EL (cell line): ENCODE data around the gene FCHO2.
"Not testable (repeated sequence)": the region's sequence is repeated elsewhere in the genome, so short reads cannot be mapped to it uniquely, and the experiment has no call there.

Experiments
- DNase-seq: peaks from one replicate; pipeline ENCODE4 v3.0.0-alpha.2; 2016

Gene FCHO2

GRCh38 chr5:72956324-72957140 is 691 bp downstream of the FCHO2 start:
- DNase-seq, result peak; percentile 67

GRCh38 chr5:72957337-72957736 is 1.5 kb downstream of the FCHO2 start:
- no peak for DNase-seq

GRCh38 chr5:72959257-72959656 is 3.4 kb downstream of the FCHO2 start:
- DNase-seq, result no peak

- DNase-seq, result not testable (repeated sequence)
These were observed 18.6 kb downstream of the FCHO2 start for GRCh38 chr5:72974481-72974880.

GRCh38 chr5:72976810-72977209 is 21.0 kb downstream of the FCHO2 start:
- DNase-seq, result not testable (repeated sequence)

- no peak for DNase-seq
These were observed 29.9 kb downstream of the FCHO2 start for GRCh38 chr5:72985719-72986118.

- peak; percentile 11 for DNase-seq
These were observed 32.9 kb downstream of the FCHO2 start for GRCh38 chr5:72988769-72989168.

GRCh38 chr5:72991394-72991793 is 35.6 kb downstream of the FCHO2 start:
- DNase-seq, result no peak

GRCh38 chr5:72994578-72994977 is 38.7 kb downstream of the FCHO2 start:
- DNase-seq, result no peak

- DNase-seq, result no peak
These were observed 40.8 kb downstream of the FCHO2 start for GRCh38 chr5:72996632-72997031.

GRCh38 chr5:72999916-73000315 is 44.1 kb downstream of the FCHO2 start:
- no peak for DNase-seq

GRCh38 chr5:73005886-73006285 is 50.0 kb downstream of the FCHO2 start:
- no peak for DNase-seq

- DNase-seq, result no peak
These were observed 51.2 kb downstream of the FCHO2 start for GRCh38 chr5:73007051-73007450.

- DNase-seq, result no peak
These were observed 53.0 kb downstream of the FCHO2 start for GRCh38 chr5:73008831-73009230.

- not testable (repeated sequence) for DNase-seq
These were observed 55.8 kb downstream of the FCHO2 start for GRCh38 chr5:73011612-73012011.

- DNase-seq, result no peak
These were observed 63.1 kb downstream of the FCHO2 start for GRCh38 chr5:73018892-73019291.

- no peak for DNase-seq
These were observed 63.9 kb downstream of the FCHO2 start for GRCh38 chr5:73019766-73020165.

- DNase-seq, result no peak
These were observed 66.8 kb downstream of the FCHO2 start for GRCh38 chr5:73022471-73023169.

GRCh38 chr5:73024946-73025544 is 69.2 kb downstream of the FCHO2 start:
- DNase-seq, result not testable (repeated sequence)

GRCh38 chr5:73027361-73027760 is 71.5 kb downstream of the FCHO2 start:
- DNase-seq, result no peak

GRCh38 chr5:73027816-73028215 is 72.0 kb downstream of the FCHO2 start:
- no peak for DNase-seq

GRCh38 chr5:73028991-73029595 is 73.3 kb downstream of the FCHO2 start:
- peak; percentile 13 for DNase-seq

GRCh38 chr5:73030531-73030930 is 74.7 kb downstream of the FCHO2 start:
- no peak for DNase-seq
